ENCODE data around the gene PHLDB1.

DNA sequence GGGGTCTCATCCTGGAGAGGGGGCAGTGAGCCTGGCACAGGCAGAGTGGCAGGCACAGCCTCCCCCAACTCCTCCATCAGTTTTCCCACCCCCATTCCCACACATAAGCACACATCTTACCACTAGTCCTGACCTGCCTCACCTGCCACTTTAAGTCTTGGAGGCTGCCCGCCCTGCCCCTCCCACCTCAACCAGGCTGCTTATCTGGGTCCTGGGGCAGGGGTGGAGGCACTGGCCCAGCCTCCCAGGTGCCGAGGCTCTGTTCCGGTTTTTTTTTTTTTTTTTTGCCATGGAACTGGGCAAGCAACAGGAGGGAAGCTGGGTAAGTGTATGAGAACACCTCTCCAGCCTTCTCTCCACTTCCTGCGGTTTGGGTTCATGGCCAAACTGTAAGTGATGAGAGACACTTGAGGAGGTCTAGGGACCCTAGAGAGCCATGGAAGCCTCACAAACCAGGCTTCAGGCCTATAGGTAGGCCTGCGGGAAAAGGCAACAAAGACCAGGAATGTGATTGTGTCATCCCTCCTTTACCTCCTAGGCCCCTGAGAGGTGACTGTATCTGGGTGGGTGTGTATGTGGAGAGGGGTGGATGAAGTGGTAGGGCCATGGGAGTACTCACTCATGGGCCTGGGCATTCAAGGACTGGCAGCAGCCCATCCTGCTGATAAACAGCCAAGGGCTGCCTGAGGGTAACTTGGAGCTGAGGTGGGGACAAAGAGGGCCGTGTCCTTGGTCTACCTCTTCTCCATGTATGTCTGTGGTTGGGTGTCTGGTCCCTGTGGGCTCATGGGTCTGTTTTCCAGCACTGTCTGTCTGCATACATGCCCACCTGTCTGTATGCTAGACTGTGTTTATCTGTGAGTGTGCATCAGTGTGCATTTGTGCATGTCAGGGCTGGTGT, 22.6 kb downstream of the PHLDB1 start:
- TF ChIP-seq, protein P1, sequence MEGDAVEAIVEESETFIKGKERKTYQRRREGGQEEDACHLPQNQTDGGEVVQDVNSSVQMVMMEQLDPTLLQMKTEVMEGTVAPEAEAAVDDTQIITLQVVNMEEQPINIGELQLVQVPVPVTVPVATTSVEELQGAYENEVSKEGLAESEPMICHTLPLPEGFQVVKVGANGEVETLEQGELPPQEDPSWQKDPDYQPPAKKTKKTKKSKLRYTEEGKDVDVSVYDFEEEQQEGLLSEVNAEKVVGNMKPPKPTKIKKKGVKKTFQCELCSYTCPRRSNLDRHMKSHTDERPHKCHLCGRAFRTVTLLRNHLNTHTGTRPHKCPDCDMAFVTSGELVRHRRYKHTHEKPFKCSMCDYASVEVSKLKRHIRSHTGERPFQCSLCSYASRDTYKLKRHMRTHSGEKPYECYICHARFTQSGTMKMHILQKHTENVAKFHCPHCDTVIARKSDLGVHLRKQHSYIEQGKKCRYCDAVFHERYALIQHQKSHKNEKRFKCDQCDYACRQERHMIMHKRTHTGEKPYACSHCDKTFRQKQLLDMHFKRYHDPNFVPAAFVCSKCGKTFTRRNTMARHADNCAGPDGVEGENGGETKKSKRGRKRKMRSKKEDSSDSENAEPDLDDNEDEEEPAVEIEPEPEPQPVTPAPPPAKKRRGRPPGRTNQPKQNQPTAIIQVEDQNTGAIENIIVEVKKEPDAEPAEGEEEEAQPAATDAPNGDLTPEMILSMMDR (IDR thresholded peaks at IDR 0.05) = no peak
- TF ChIP-seq POLR2A (IDR thresholded peaks at IDR 0.05) = no peak

Data from esophagus squamous epithelium (tissue), 4 donors.